Smooth muscle cell (in vitro differentiated cells): Measurements from ENCODE around the gene FUT8. TPM values are rescaled to one million over a fixed set of nuclear protein-coding genes. Genes with fewer than 3 reads are reported as not detected.

Experiments
- DNase-seq: peaks from one replicate; lab custom pipeline; 2025; ENCODE audit not compliant: unreplicated experiment; lab: John Stamatoyannopoulos, UW
- H2AFZ ChIP-seq: fragments of 200-600 bp; sonication (generic); 2 replicates; pipeline ENCODE4 v1.6.0; 2016; ENCODE audit warnings: antibody characterized with exemption, low read depth, mild to moderate bottlenecking
- H3F3A ChIP-seq: fragments of 200-600 bp; sonication (generic); 2 replicates; pipeline ENCODE4 v1.6.0; 2017; ENCODE audit warnings: antibody characterized with exemption, low read depth
- H3K27ac ChIP-seq: fragments of 200-600 bp; sonication (generic); 2 replicates; pipeline ENCODE4 v1.5.1; 2016; ENCODE audit warnings: low read depth, mild to moderate bottlenecking
- H3K27me3 ChIP-seq: fragments of 200-600 bp; sonication (generic); 2 replicates; pipeline ENCODE4 v1.6.1; 2016; ENCODE audit warnings: low read depth, mild to moderate bottlenecking
- H3K36me3 ChIP-seq: fragments of 200-600 bp; sonication (generic); 2 replicates; pipeline ENCODE4 v1.5.1; 2016; ENCODE audit warnings: low read depth
- H3K4me1 ChIP-seq: fragments of 200-600 bp; sonication (generic); 2 replicates; pipeline ENCODE4 v1.5.1; 2016; ENCODE audit warnings: low read depth
- H3K4me2 ChIP-seq: fragments of 200-600 bp; sonication (generic); 2 replicates; pipeline ENCODE4 v1.6.0; 2016; ENCODE audit warnings: mild to moderate bottlenecking
- H3K4me3 ChIP-seq: fragments of 200-600 bp; sonication (generic); 2 replicates; pipeline ENCODE4 v1.5.1; 2016; ENCODE audit warnings: mild to moderate bottlenecking
- H3K79me2 ChIP-seq: fragments of 200-600 bp; sonication (generic); 2 replicates; pipeline ENCODE4 v1.6.0; 2016; ENCODE audit warnings: low read depth, mild to moderate bottlenecking
- H3K9ac ChIP-seq: fragments of 200-600 bp; sonication (generic); 2 replicates; pipeline ENCODE4 v1.6.0; 2016; ENCODE audit warnings: low read depth
- H3K9me3 ChIP-seq: fragments of 200-600 bp; sonication (generic); replicated peaks from 2 replicates; pipeline ENCODE4 v1.5.1; 2016; ENCODE audit warnings: low read depth
- H4K20me1 ChIP-seq: fragments of 200-600 bp; sonication (generic); 2 replicates; pipeline ENCODE4 v1.6.0; 2016; ENCODE audit warnings: low read depth
- WGBS: methylation state at CpG from one replicate; pipeline ENCODE4 v1.1.7; 2016; ENCODE audit warnings: low lambda C conversion rate; 5-methylcytosine and 5-hydroxymethylcytosine counted together
- polyA plus RNA-seq: library from polyadenylated mRNA; unstranded; fragments of >200 nt; fragmentation: Nextera tagmentation; extraction: Ambion mirVana; gene quantifications from 2 replicates; pipeline ENCODE4 v1.2.1, GENCODE V29; 2016
- total RNA-seq: library from RNA; depleted of rRNA; stranded (reverse); fragments of >200 nt; gene quantifications from 2 replicates; pipeline ENCODE4 v1.2.3, GENCODE V29; 2014
- TF ChIP-seq, protein P1 (sequence below): fragments of 200-600 bp; sonication (generic); IDR thresholded peaks from 2 replicates; pipeline ENCODE4 v1.5.1; 2017; ENCODE audit warnings: borderline replicate concordance, mild to moderate bottlenecking, antibody characterized with exemption; ENCODE audit not compliant: insufficient read depth, poor library complexity, severe bottlenecking

FUT8 gene
- total and polyA plus RNA-seq, 2 experiments from 2014 or later, result 12.8 to 50.2 TPM

DNA sequence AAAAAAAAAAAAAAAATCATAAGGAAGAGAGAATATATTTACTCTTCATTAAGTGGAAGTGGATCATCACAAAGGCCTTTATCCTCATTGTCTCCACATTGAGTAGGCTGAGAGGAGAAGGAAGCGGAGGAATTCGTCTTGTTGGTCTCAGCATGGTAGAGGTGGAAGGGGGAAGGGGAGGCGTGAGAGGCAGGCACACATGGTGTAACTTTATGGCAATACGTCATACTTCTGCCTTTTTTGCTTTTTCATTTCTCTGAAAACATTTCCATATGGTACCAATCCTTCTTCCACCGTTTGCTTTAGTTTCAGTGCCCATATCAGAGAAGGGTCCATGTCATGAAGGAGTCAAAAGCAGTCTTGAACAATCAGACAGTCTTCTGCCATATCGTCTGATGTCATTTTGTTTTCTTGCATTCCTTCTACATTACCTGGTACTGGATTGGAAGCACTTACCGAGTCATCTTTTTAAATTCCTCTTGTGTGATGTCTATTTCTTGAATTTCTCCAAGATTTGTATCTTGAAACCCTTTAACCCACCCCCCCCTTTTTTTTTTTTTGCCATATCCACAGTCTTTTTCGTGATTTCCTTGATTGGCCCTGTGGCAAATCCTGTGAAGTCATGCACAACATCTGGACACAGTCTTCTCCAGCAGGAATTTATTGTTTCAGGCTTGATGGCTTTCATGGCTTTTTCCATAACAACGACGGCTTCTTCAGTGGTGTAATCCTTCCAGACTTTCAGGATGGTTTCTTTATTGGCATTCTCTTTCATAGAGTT is 8.9 kb downstream of the FUT8 start:
- no peaks in the 10 kb centered on the region for H3K36me3 ChIP-seq
- H3K79me2 ChIP-seq, result peaks cover 61% of the 10 kb centered on the region
- peak overlapping the region; percentile 36 for H3K4me2 ChIP-seq
- H3K27ac ChIP-seq, result peak overlapping the region; percentile 90
- peak overlapping the region; percentile 37 for H3K9ac ChIP-seq
- no peak for DNase-seq
- H3K4me3 ChIP-seq, result no peak overlapping the region
- no peaks in the 10 kb centered on the region for H3F3A ChIP-seq
- peaks cover 6% of the 10 kb centered on the region for H3K4me1 ChIP-seq
- TF ChIP-seq, protein P1, sequence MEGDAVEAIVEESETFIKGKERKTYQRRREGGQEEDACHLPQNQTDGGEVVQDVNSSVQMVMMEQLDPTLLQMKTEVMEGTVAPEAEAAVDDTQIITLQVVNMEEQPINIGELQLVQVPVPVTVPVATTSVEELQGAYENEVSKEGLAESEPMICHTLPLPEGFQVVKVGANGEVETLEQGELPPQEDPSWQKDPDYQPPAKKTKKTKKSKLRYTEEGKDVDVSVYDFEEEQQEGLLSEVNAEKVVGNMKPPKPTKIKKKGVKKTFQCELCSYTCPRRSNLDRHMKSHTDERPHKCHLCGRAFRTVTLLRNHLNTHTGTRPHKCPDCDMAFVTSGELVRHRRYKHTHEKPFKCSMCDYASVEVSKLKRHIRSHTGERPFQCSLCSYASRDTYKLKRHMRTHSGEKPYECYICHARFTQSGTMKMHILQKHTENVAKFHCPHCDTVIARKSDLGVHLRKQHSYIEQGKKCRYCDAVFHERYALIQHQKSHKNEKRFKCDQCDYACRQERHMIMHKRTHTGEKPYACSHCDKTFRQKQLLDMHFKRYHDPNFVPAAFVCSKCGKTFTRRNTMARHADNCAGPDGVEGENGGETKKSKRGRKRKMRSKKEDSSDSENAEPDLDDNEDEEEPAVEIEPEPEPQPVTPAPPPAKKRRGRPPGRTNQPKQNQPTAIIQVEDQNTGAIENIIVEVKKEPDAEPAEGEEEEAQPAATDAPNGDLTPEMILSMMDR, result no peak
- no peaks in the 10 kb centered on the region for H3K27me3 ChIP-seq
- H2AFZ ChIP-seq, result no peak overlapping the region
- 49% methylated on average over 10 of the region's 10 CpGs for WGBS
- no peaks in the 10 kb centered on the region for H3K9me3 ChIP-seq
- no peaks in the 10 kb centered on the region for H4K20me1 ChIP-seq

DNA sequence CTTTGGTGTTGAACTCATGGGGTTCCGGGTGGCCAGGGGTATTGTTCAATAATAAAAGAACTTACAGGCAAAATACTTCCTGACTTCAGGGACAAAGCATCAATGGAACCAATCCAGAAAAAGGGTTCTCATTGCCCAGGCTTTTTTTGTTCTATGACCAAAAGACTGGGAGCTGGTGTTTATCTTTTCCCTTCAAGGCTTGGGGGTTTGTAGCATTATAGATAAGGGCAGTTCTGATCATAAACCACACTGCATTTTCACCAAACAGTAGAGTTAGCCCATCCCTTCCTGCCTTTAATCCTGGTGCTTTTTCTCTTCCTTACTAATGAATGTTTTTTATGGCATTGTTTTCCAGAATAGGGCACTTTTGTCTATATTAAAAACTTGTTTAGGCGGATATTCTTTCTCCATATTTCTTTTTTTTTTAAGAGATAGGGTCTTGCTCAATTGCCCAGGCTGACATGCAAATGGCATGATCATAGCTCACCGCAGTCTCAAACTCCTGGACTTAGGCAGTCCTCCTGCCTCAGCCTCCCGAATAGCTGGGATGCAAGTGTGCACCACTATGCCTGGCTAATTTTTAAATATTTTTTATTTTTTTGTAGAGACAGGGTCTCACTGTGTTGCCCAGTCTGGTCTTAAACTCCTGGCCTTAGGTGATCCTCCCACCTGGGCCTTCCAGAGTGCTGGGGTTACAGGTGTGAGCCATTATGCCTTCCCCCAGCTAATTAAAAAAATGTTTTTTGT is 9.7 kb downstream of the FUT8 start:
- H4K20me1 ChIP-seq, result no peaks in the 10 kb centered on the region
- no peaks in the 10 kb centered on the region for H3F3A ChIP-seq
- no peak for DNase-seq
- no peaks in the 10 kb centered on the region for H3K27me3 ChIP-seq
- peaks cover 60% of the 10 kb centered on the region for H3K79me2 ChIP-seq
- no peak overlapping the region for H3K4me3 ChIP-seq
- peak overlapping the region; percentile 36 for H3K4me2 ChIP-seq
- H2AFZ ChIP-seq, result no peak overlapping the region
- H3K9me3 ChIP-seq, result no peaks in the 10 kb centered on the region
- TF ChIP-seq, protein P1, result no peak
- peaks cover 6% of the 10 kb centered on the region for H3K4me1 ChIP-seq
- peak overlapping the region; percentile 37 for H3K9ac ChIP-seq
- H3K27ac ChIP-seq, result peak overlapping the region; percentile 90
- no peaks in the 10 kb centered on the region for H3K36me3 ChIP-seq
- WGBS, result 94% methylated on average over 4 of the region's 4 CpGs

DNA sequence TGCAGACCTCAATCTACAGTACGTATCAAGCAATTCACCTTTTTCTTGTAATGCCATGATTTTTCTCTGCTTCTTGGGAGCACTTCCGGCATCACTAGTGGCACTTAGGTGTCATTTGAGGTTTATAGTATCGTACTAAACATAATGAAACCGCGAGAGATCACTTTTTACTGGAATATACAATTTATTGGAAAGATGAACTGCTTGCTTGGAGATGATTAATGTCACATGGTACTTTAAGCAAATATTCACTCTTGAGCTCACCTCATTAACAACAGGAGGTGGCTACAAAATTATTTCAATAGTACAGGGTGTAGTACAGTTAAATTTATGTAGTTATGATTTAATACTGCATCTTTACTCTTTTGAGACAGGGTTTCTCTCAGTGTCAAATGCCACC is 11.5 kb downstream of the FUT8 start:
- no peak overlapping the region for H3K4me3 ChIP-seq
- no peak for DNase-seq
- H3K27ac ChIP-seq, result no peak overlapping the region
- TF ChIP-seq, protein P1, result no peak
- no peaks in the 10 kb centered on the region for H4K20me1 ChIP-seq
- no peaks in the 10 kb centered on the region for H3F3A ChIP-seq
- peaks cover 62% of the 10 kb centered on the region for H3K79me2 ChIP-seq
- no peaks in the 10 kb centered on the region for H3K9me3 ChIP-seq
- no peak overlapping the region for H2AFZ ChIP-seq
- H3K4me2 ChIP-seq, result no peak overlapping the region
- H3K9ac ChIP-seq, result no peak overlapping the region
- peaks cover 6% of the 10 kb centered on the region for H3K4me1 ChIP-seq
- WGBS, result 92% methylated on average over 5 of the region's 5 CpGs
- H3K27me3 ChIP-seq, result no peaks in the 10 kb centered on the region
- H3K36me3 ChIP-seq, result no peaks in the 10 kb centered on the region
